Neural progenitor cell (in vitro differentiated cells): ENCODE results near the gene KMT2E.

ENCODE experiments used
- CTCF ChIP-seq: fragments of 200-600 bp; sonication (generic); IDR thresholded peaks from 2 replicates; pipeline ENCODE4 v1.5.1; 2017; ENCODE audit warnings: antibody characterized with exemption, mild to moderate bottlenecking
- EZH2 ChIP-seq: fragments of 200-600 bp; sonication (generic); IDR thresholded peaks from 2 replicates; pipeline ENCODE4 v1.6.1; 2017; ENCODE audit warnings: antibody characterized with exemption, mild to moderate bottlenecking, moderate library complexity

GRCh38 chr7:105037319-105037718, 23.3 kb downstream of the KMT2E start:
- TF ChIP-seq CTCF (no peak), EZH2 (no peak)
